Erythroblast (primary cell): ENCODE measurements around the gene KRTAP12-3.
"Not testable (repeated sequence)": the region's sequence is repeated elsewhere in the genome, so short reads cannot be mapped to it uniquely, and the experiment has no call there.

Experiments used
- DNase-seq, 2 experiments: peaks; one replicate each; lab custom pipeline; 2025; lab: John Stamatoyannopoulos, UW
- GATA1 ChIP-seq: IDR thresholded peaks from 2 replicates; pipeline ENCODE4 v1.6.1; 2011; ENCODE audit warnings: low read depth, mild to moderate bottlenecking, control low read depth, low read length, moderate library complexity
- POLR2A ChIP-seq: IDR thresholded peaks from 2 replicates; pipeline ENCODE4 v1.6.1; 2011; ENCODE audit warnings: mild to moderate bottlenecking, low read length

KRTAP12-3 gene

GRCh38 chr21:44617071-44617501 lies 40.6 kb upstream of the KRTAP12-3 start:
- TF ChIP-seq GATA1: no peak
- no peak for TF ChIP-seq POLR2A
- no peak for DNase-seq

GRCh38 chr21:44618504-44618903 lies 39.2 kb upstream of the KRTAP12-3 start:
- no peak for TF ChIP-seq POLR2A
- peak in 1 of 2 experiments; percentile 2 for DNase-seq

- TF ChIP-seq GATA1 (no peak), POLR2A (no peak)
- no peak for DNase-seq
These were observed 38.8 kb upstream of the KRTAP12-3 start for GRCh38 chr21:44618909-44619308.

GRCh38 chr21:44619886-44620285 lies 37.8 kb upstream of the KRTAP12-3 start:
- DNase-seq: no peak
- TF ChIP-seq POLR2A: no peak
- TF ChIP-seq GATA1: no peak

GRCh38 chr21:44623575-44623974 lies 34.2 kb upstream of the KRTAP12-3 start:
- no peak for DNase-seq
- no peak for TF ChIP-seq GATA1

GRCh38 chr21:44625756-44626155 lies 32.0 kb upstream of the KRTAP12-3 start:
- no peak for TF ChIP-seq GATA1
- TF ChIP-seq POLR2A: no peak
- DNase-seq: no peak

- no peak for DNase-seq
- no peak for TF ChIP-seq GATA1
- TF ChIP-seq POLR2A: no peak
These were observed 31.5 kb upstream of the KRTAP12-3 start for GRCh38 chr21:44626262-44626661.

GRCh38 chr21:44626673-44627143 lies 31.0 kb upstream of the KRTAP12-3 start, which contains the start of gene KRTAP10-9:
TSS of gene KRTAP10-9 (plus strand) at chr21:44627093. CDS start at chr21:44627172, 79 bp downstream.
- no peak for DNase-seq
- TF ChIP-seq GATA1 (no peak), POLR2A (no peak)

- not testable (repeated sequence) for DNase-seq
These were observed 30.4 kb upstream of the KRTAP12-3 start for GRCh38 chr21:44627181-44627822.

- not testable (repeated sequence) for DNase-seq
These were observed 29.9 kb upstream of the KRTAP12-3 start for GRCh38 chr21:44627831-44628233.

- DNase-seq: no peak
- TF ChIP-seq POLR2A (no peak), GATA1 (no peak)
These were observed 28.9 kb upstream of the KRTAP12-3 start for GRCh38 chr21:44628707-44629391.

- TF ChIP-seq POLR2A (no peak), GATA1 (no peak)
- DNase-seq: no peak
These were observed 27.3 kb upstream of the KRTAP12-3 start for GRCh38 chr21:44630440-44630839.

GRCh38 chr21:44632067-44632466 lies 25.7 kb upstream of the KRTAP12-3 start:
- no peak for DNase-seq
- no peak for TF ChIP-seq GATA1
- TF ChIP-seq POLR2A: no peak

GRCh38 chr21:44636209-44637017 lies 21.3 kb upstream of the KRTAP12-3 start:
- TF ChIP-seq GATA1: no peak
- TF ChIP-seq POLR2A: no peak
- no peak for DNase-seq
